HG02678 (cell line): ENCODE data around the gene TDO2.
"Not testable (repeated sequence)": the region's sequence is repeated elsewhere in the genome, so short reads cannot be mapped to it uniquely, and the experiment has no call there.

Experiments
- ATAC-seq: cut with Tn5 transposase; IDR thresholded peaks from one replicate; pipeline ENCODE4 v1.9.1; 2021; ENCODE audit warnings: mild to moderate bottlenecking, moderate library complexity; ENCODE audit not compliant: unreplicated experiment

Gene TDO2

GRCh38 chr4:155903453-155903852 lies at the start of gene TDO2:
Gene TDO2, plus strand, starts transcription at chr4:155903696. Its CDS starts 63 bp downstream, at chr4:155903759.
- ATAC-seq = no peak

- ATAC-seq = no peak
These were observed 48.8 kb upstream of the TDO2 start for GRCh38 chr4:155854582-155855226.

- no peak for ATAC-seq
These were observed 47.6 kb upstream of the TDO2 start for GRCh38 chr4:155855897-155856296.

GRCh38 chr4:155866177-155866576 lies 37.3 kb upstream of the TDO2 start, which contains the start of gene ASIC5:
Gene ASIC5, minus strand, starts transcription at chr4:155866277. Its CDS starts 51 bp downstream, at chr4:155866226.
- ATAC-seq = no peak

GRCh38 chr4:155875878-155876277 lies 27.6 kb upstream of the TDO2 start:
- no peak for ATAC-seq

GRCh38 chr4:155877971-155878370 lies 25.5 kb upstream of the TDO2 start:
- no peak for ATAC-seq

- ATAC-seq = no peak
These were observed 24.9 kb upstream of the TDO2 start for GRCh38 chr4:155878611-155879010.

- ATAC-seq = no peak
These were observed 23.7 kb upstream of the TDO2 start for GRCh38 chr4:155879767-155880166.

GRCh38 chr4:155881555-155881954 lies 21.9 kb upstream of the TDO2 start:
- ATAC-seq = peak; percentile 63

- ATAC-seq = no peak
These were observed 19.6 kb upstream of the TDO2 start for GRCh38 chr4:155883895-155884294.

GRCh38 chr4:155885666-155886065 lies 17.8 kb upstream of the TDO2 start:
- no peak for ATAC-seq

GRCh38 chr4:155887045-155887444 lies 16.5 kb upstream of the TDO2 start:
- ATAC-seq = no peak

- no peak for ATAC-seq
These were observed 15.5 kb upstream of the TDO2 start for GRCh38 chr4:155887847-155888570.

- peak; percentile 97 for ATAC-seq
These were observed 14.3 kb upstream of the TDO2 start for GRCh38 chr4:155889031-155889793.

GRCh38 chr4:155889946-155890345 lies 13.6 kb upstream of the TDO2 start:
- ATAC-seq = no peak

- no peak for ATAC-seq
These were observed 12.4 kb upstream of the TDO2 start for GRCh38 chr4:155891058-155891457.

GRCh38 chr4:155898371-155898770 lies 5.1 kb upstream of the TDO2 start:
- not testable (repeated sequence) for ATAC-seq

- ATAC-seq = no peak
These were observed 3.6 kb upstream of the TDO2 start for GRCh38 chr4:155899891-155900290.

GRCh38 chr4:155900381-155900780 lies 3.1 kb upstream of the TDO2 start:
- no peak for ATAC-seq

GRCh38 chr4:155901013-155901412 lies 2.5 kb upstream of the TDO2 start:
- ATAC-seq = no peak

- ATAC-seq = no peak
These were observed 835 bp downstream of the TDO2 start for GRCh38 chr4:155904331-155904730.
